B cell (primary cell): ENCODE measurements around the gene KLHL35. TPM values are rescaled to one million over a fixed set of nuclear protein-coding genes. Genes with fewer than 3 reads are reported as not detected.
"Not testable (repeated sequence)": the region's sequence is repeated elsewhere in the genome, so short reads cannot be mapped to it uniquely, and the experiment has no call there.

ENCODE experiments used
- ATAC-seq: fragments of 200-7000 bp; cut with Tn5 transposase; one replicate; pipeline ENCODE4 v1.10.0; 2021; ENCODE audit warnings: low read depth, mild to moderate bottlenecking, moderate number of reproducible peaks, moderate library complexity
- CTCF ChIA-PET: fragments of 350-600 bp; sonication (Branson Sonifier 250); formaldehyde crosslinking; loops from one replicate; lab custom pipeline; 2021; ENCODE audit warnings: antibody characterized with exemption, inconsistent platforms; lab: Charles Lee
- POLR2A ChIA-PET: fragments of 350-600 bp; sonication (Branson Sonifier 250); formaldehyde crosslinking; loops from one replicate; lab custom pipeline; 2021; ENCODE audit warnings: antibody characterized with exemption; lab: Charles Lee
- DNase-seq: peaks from one replicate; pipeline ENCODE4 v3.0.0; 2013
- H2AFZ ChIP-seq: 2 replicates; pipeline ENCODE4 v1.6.1; 2012; ENCODE audit warnings: mild to moderate bottlenecking, low read depth, low read length; ENCODE audit not compliant: insufficient read depth, poor library complexity, severe bottlenecking
- H3K27ac ChIP-seq, 2 donors: 1 replicate in 1 of 2; 2 replicates in 1 of 2; pipeline ENCODE4 v1.5.1; 2012 to 2013; ENCODE audit warnings: low read length in 2 of 2, mild to moderate bottlenecking in 2 of 2, moderate library complexity in 1 of 2
- H3K27me3 ChIP-seq, 4 experiments: fragments of 200-600 bp in 1 of 4; sonication (generic) in 1 of 4; replicated peaks in 1 of 4; 1 replicate in 2 of 4; 2 replicates in 2 of 4; pipeline versions ENCODE4 v1.6.1 to v1.7.0; 2013 to 2016; ENCODE audit warnings: low read length in 3 of 4, mild to moderate bottlenecking in 2 of 4, mixed read lengths in 1 of 4, moderate library complexity in 1 of 4; ENCODE audit not compliant: insufficient read depth in 4 of 4, control insufficient read depth in 3 of 4; ENCODE audit errors: control extremely low read depth in 1 of 4
- H3K36me3 ChIP-seq, 2 experiments: replicated peaks in 1 of 2; 1 replicate in 1 of 2; 2 replicates in 1 of 2; pipeline versions ENCODE4 v1.6.1 to v1.7.1; 2013; ENCODE audit warnings: low read length in 1 of 2; ENCODE audit not compliant: insufficient read depth in 2 of 2, control insufficient read depth in 1 of 2; ENCODE audit errors: control extremely low read depth in 1 of 2, extremely low read depth in 1 of 2
- H3K4me1 ChIP-seq, 2 donors: fragments of 200-600 bp in 1 of 2; sonication (generic) in 1 of 2; 1 replicate in 1 of 2; 2 replicates in 1 of 2; pipeline versions ENCODE4 v1.5.1 to v1.6.1; 2013 to 2017; ENCODE audit warnings: low read length in 2 of 2; ENCODE audit not compliant: control insufficient read depth in 2 of 2, insufficient read depth in 2 of 2
- H3K4me2 ChIP-seq: replicated peaks from 2 replicates; pipeline ENCODE3; 2012; ENCODE audit warnings: mild to moderate bottlenecking, low read depth, low read length; ENCODE audit not compliant: poor library complexity, severe bottlenecking
- H3K4me3 ChIP-seq, 5 experiments: fragments of 200-600 bp in 1 of 5; sonication (generic) in 1 of 5; 1 replicate in 3 of 5; 2 replicates in 2 of 5; pipeline versions ENCODE4 v1.5.1 to v1.7.0; 2011 to 2016; ENCODE audit warnings: low read length in 4 of 5, mild to moderate bottlenecking in 4 of 5, low read depth in 2 of 5, control low read depth in 1 of 5, moderate library complexity in 1 of 5; ENCODE audit not compliant: insufficient read depth in 1 of 5; ENCODE audit errors: control extremely low read depth in 1 of 5, extremely low read depth in 1 of 5
- H3K79me2 ChIP-seq: fragments of 200-600 bp; sonication (generic); one replicate; pipeline ENCODE4 v1.6.0; 2016; ENCODE audit warnings: low read length; ENCODE audit not compliant: control insufficient read depth, insufficient read depth
- H3K9ac ChIP-seq: fragments of 200-600 bp; sonication (generic); 2 replicates; pipeline ENCODE4 v1.6.1; 2017; ENCODE audit warnings: mild to moderate bottlenecking, low read length, moderate library complexity
- H3K9me3 ChIP-seq, 3 donors: one replicate each; pipeline versions ENCODE4 v1.6.1 to v1.7.1; 2013; ENCODE audit warnings: low read length in 2 of 3; ENCODE audit not compliant: control insufficient read depth in 2 of 3, insufficient read depth in 1 of 3; ENCODE audit errors: control extremely low read depth in 1 of 3
- H4K20me1 ChIP-seq: 2 replicates; pipeline ENCODE4 v1.6.0; 2012; ENCODE audit warnings: mild to moderate bottlenecking, low read length; ENCODE audit not compliant: insufficient read depth, control insufficient read depth, poor library complexity, severe bottlenecking
- H3K27ac Mint-ChIP-seq: one replicate; pipeline ENCODE4 v1.8.0; 2021; ENCODE audit warnings: mixed read lengths
- H3K27me3 Mint-ChIP-seq: one replicate; pipeline ENCODE4 v1.8.0; 2021; ENCODE audit warnings: mixed read lengths
- H3K4me1 Mint-ChIP-seq: one replicate; pipeline ENCODE4 v1.8.0; 2021; ENCODE audit warnings: mixed read lengths
- H3K4me3 Mint-ChIP-seq: one replicate; pipeline ENCODE4 v1.8.0; 2021; ENCODE audit warnings: mixed read lengths
- H3K9me3 Mint-ChIP-seq: one replicate; pipeline ENCODE4 v1.8.0; 2022; ENCODE audit warnings: mixed read lengths; ENCODE audit not compliant: insufficient read depth
- EZH2 ChIP-seq: IDR thresholded peaks from 2 replicates; pipeline ENCODE4 v1.6.1; 2012; ENCODE audit warnings: borderline replicate concordance, low read depth, mild to moderate bottlenecking, moderate library complexity, low read length; ENCODE audit not compliant: insufficient read depth, poor library complexity, severe bottlenecking
- WGBS: methylation state at CpG from one replicate; pipeline ENCODE4 v1.1.5; 2013; ENCODE audit warnings: missing lambda C conversion rate; ENCODE audit not compliant: insufficient coverage; 5-methylcytosine and 5-hydroxymethylcytosine counted together
- intact Hi-C: fragments of 100-400 bp; cut with micrococcal nuclease; formaldehyde crosslinking; loops from one replicate; pipeline ENCODE4 v1.10.0; 2022
- polyA plus RNA-seq: library from polyadenylated mRNA; depleted of rRNA; stranded (reverse); fragments of >200 nt; gene quantifications from 2 replicates; pipeline ENCODE4 v1.2.3, GENCODE V29; 2012
- total RNA-seq, 2 donors: library from RNA; stranded (reverse); fragments of 120-200 nt in 1 of 2; gene quantifications; 1 replicate in 1 of 2; 2 replicates in 1 of 2; pipeline versions ENCODE4 v1.2.3 to v1.2.4, GENCODE V29; 2013 to 2022
- TF ChIP-seq, protein P1 (sequence below): fragments of 200-600 bp; IDR thresholded peaks from one replicate; pipeline ENCODE4 v1.8.0; 2022; ENCODE audit warnings: antibody characterized with exemption, mild to moderate bottlenecking

KLHL35 gene
- total and polyA plus RNA-seq, 2 donors (not counting 1 experiment from before 2014, with no cell fraction given) = 0.55 to 0.59 TPM

DNA sequence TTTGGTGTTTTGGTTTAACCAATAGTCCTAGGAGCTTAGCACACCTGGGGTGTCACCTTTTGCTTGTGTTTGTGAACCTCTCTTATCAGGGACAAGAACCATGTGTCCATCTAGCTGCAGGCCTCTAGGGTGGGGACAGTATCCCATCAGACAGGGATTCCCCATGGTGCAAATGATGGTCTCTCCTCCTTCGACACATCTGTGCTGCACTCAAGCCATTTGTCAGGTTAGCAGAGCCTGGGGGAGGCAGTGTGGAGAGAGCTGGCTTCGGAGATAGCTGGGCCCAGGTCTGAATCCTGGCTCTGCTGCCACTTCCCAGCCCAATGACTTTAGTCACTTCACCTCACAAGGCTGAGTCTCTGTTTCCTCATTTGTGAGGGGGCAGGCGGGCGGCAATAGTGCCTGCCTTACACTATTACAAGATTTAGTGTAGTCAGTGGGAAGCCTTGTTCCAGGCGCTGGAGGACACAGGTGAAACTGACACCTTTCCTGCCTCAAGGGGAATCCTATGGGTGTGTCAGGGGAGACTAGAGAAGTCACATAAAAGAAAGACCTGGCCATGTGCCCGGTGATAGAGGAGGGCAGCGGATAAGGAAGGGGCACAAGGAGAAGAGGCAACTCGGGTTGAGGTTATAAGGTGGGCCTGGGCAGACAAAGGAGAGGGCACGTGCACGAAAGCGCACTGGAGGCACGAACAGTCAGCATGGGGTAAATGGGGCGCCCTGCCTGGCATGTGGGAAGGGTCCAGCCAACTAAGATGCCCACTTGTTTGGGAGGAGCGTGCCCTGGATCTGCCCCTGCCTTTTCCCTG, 12.6 kb downstream of the KLHL35 start:
- no peaks in the 10 kb centered on the region for H3K9me3 ChIP-seq
- H3K4me2 ChIP-seq = no peak overlapping the region
- H2AFZ ChIP-seq = no peak overlapping the region
- no peak overlapping the region for H3K27ac ChIP-seq
- H3K79me2 ChIP-seq = peaks cover 3% of the 10 kb centered on the region
- no peaks in the 10 kb centered on the region for H3K4me1 Mint-ChIP-seq
- H3K27me3 Mint-ChIP-seq = no peaks in the 10 kb centered on the region
- H3K4me3 Mint-ChIP-seq = no peak overlapping the region
- ChIA-PET CTCF (no interaction called here), POLR2A (no interaction called here)
- ATAC-seq (no peak), DNase-seq (no peak)
- no peaks in the 10 kb centered on the region for H3K27me3 ChIP-seq
- 98% methylated on average over 11 of the region's 14 CpGs for WGBS
- intact Hi-C loops = no loop called here
- H3K9ac ChIP-seq = no peak overlapping the region
- H3K27ac Mint-ChIP-seq = no peak overlapping the region
- TF ChIP-seq, protein P1, sequence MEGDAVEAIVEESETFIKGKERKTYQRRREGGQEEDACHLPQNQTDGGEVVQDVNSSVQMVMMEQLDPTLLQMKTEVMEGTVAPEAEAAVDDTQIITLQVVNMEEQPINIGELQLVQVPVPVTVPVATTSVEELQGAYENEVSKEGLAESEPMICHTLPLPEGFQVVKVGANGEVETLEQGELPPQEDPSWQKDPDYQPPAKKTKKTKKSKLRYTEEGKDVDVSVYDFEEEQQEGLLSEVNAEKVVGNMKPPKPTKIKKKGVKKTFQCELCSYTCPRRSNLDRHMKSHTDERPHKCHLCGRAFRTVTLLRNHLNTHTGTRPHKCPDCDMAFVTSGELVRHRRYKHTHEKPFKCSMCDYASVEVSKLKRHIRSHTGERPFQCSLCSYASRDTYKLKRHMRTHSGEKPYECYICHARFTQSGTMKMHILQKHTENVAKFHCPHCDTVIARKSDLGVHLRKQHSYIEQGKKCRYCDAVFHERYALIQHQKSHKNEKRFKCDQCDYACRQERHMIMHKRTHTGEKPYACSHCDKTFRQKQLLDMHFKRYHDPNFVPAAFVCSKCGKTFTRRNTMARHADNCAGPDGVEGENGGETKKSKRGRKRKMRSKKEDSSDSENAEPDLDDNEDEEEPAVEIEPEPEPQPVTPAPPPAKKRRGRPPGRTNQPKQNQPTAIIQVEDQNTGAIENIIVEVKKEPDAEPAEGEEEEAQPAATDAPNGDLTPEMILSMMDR = no peak
- TF ChIP-seq EZH2 = no peak
- H3K36me3 ChIP-seq = peaks cover 0 to 11% of the 10 kb centered on the region in 2 experiments
- H3K9me3 Mint-ChIP-seq = no peaks in the 10 kb centered on the region
- H3K4me1 ChIP-seq = no peaks in the 10 kb centered on the region
- peaks cover 17% of the 10 kb centered on the region for H4K20me1 ChIP-seq
- no peak overlapping the region for H3K4me3 ChIP-seq

DNA sequence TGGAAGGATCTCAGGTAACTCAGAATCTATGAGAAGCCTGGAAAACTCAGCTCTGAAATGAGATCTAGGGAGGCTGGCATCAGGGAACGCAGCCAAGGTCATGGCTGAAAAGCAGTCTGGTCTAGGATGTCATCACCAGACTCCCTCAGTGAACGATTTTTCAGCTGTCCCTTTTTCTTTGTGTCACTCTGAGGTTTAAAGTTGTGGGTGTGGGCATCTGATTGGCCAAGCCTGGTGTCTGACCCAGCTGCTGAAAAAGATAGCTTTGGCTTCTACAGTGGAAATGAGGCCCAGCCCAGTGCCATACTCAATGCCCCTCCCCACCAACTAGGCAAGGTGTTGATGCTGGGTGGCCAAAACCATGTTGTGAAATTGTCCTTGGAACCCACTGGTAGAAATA, 19.1 kb downstream of the KLHL35 start:
- DNase-seq (no peak), ATAC-seq (no peak)
- no peaks in the 10 kb centered on the region for H3K27me3 ChIP-seq
- H3K4me1 ChIP-seq = no peaks in the 10 kb centered on the region
- POLR2A ChIA-PET = no interaction called here
- Mint-ChIP-seq H3K27me3 (no peaks in the 10 kb centered on the region), H3K4me3 (no peak overlapping the region), H3K9me3 (no peaks in the 10 kb centered on the region), H3K27ac (no peak overlapping the region), H3K4me1 (no peaks in the 10 kb centered on the region)
- H2AFZ ChIP-seq = no peak overlapping the region
- H3K9me3 ChIP-seq = no peaks in the 10 kb centered on the region
- 80% methylated on average over 2 of the region's 2 CpGs for WGBS
- H3K79me2 ChIP-seq = peaks cover 6% of the 10 kb centered on the region
- H3K27ac ChIP-seq = no peak overlapping the region
- intact Hi-C loops = no loop called here
- H3K9ac ChIP-seq = no peak overlapping the region
- peaks cover 10% of the 10 kb centered on the region for H4K20me1 ChIP-seq
- peaks cover 0 to 21% of the 10 kb centered on the region in 2 experiments for H3K36me3 ChIP-seq
- TF ChIP-seq, protein P1 = no peak
- no peak for TF ChIP-seq EZH2
- CTCF ChIA-PET = interaction anchor here (0.7 to 1.1 kb wide), 6 partner anchors 11 to 63 kb away, joined by 3 to 5 read pairs (median 3); no protein-coding TSS in a partner anchor
- H3K4me2 ChIP-seq = no peak overlapping the region
- no peak overlapping the region for H3K4me3 ChIP-seq

DNA sequence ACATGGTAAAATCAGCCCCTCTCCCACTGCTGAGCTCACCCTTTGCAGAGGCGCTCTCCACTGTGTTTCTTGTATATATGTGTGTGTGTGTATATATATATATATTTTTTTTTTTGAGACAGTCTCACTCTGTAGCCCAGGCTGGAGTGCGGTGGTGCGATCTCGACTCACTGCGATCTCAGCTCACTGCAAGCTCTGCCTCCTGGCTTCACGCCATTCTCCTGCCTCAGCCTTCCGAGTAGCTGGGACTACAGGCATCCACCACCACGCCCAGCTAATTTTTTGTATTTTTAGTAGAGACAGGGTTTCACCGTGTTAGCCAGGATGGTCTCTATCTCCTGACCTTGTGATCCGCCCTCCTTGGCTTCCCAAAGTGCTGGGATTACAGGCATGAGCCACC, 19.9 kb downstream of the KLHL35 start:
- H3K4me1 Mint-ChIP-seq, H3K9me3 ChIP-seq, H3K9me3 Mint-ChIP-seq, ATAC-seq, H3K4me1 ChIP-seq, H2AFZ ChIP-seq, POLR2A ChIA-PET, H3K4me2 ChIP-seq, H3K27ac ChIP-seq, H3K4me3 ChIP-seq, H3K9ac ChIP-seq, H3K4me3 Mint-ChIP-seq, H3K27me3 ChIP-seq, H3K27me3 Mint-ChIP-seq, intact Hi-C loops, H3K27ac Mint-ChIP-seq, DNase-seq: not testable (repeated sequence)
- Histone ChIP-seq H4K20me1 (peaks cover 17% of the 10 kb centered on the region), H3K36me3 (peaks cover 0 to 24% of the 10 kb centered on the region in 2 experiments), H3K79me2 (peaks cover 11% of the 10 kb centered on the region)
- 100% methylated on average over 5 of the region's 10 CpGs for WGBS
- CTCF ChIA-PET = interaction anchor here (0.7 to 1.1 kb wide), 4 partner anchors 12 to 64 kb away, joined by 3 to 5 read pairs (median 3); no protein-coding TSS in a partner anchor
